Choroid plexus epithelial cell (primary cell): Measurements from ENCODE around the gene MAGEB17.
"Not testable (repeated sequence)": the region's sequence is repeated elsewhere in the genome, so short reads cannot be mapped to it uniquely, and the experiment has no call there.

Experiments
- DNase-seq: peaks from one replicate; pipeline ENCODE4 v3.0.0-alpha.2; 2010; ENCODE audit warnings: low read depth
- H3K4me3 ChIP-seq: 2 replicates; pipeline ENCODE4 v1.5.1; 2011; ENCODE audit warnings: low read depth, mild to moderate bottlenecking, control low read depth, low read length, moderate library complexity
- TF ChIP-seq, protein P1 (sequence below): conservative IDR thresholded peaks from 2 replicates; pipeline ENCODE4 v1.5.1; 2011; ENCODE audit warnings: low read depth, mild to moderate bottlenecking, control low read depth, inconsistent platforms, low read length, moderate library complexity

The MAGEB17 gene

DNA sequence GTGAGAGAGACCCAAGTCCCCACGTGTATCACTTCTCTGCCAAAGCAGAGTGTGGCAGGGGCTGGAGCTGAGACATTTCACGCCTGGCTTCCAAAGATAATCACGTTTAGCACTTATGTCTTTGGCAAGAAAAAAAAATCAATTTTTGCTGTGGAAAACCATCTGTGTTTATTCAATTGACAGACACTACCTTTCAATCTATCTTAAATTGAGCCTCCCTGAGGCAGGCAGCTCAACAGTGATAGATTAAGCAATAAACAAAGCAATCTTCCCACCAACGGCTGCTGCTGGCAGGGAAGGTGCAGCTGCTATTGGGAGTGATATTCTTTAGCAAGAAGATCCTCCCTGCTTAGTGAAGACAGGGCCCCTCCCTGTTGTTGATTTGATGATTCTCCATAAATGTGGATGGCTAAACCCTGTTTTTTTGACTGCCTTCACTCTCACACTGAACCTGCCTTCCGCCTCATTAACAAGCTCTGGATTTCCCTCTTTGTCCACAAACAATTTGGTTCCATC, 11.6 kb upstream of the MAGEB17 start:
- DNase-seq = no peak
- TF ChIP-seq, protein P1, sequence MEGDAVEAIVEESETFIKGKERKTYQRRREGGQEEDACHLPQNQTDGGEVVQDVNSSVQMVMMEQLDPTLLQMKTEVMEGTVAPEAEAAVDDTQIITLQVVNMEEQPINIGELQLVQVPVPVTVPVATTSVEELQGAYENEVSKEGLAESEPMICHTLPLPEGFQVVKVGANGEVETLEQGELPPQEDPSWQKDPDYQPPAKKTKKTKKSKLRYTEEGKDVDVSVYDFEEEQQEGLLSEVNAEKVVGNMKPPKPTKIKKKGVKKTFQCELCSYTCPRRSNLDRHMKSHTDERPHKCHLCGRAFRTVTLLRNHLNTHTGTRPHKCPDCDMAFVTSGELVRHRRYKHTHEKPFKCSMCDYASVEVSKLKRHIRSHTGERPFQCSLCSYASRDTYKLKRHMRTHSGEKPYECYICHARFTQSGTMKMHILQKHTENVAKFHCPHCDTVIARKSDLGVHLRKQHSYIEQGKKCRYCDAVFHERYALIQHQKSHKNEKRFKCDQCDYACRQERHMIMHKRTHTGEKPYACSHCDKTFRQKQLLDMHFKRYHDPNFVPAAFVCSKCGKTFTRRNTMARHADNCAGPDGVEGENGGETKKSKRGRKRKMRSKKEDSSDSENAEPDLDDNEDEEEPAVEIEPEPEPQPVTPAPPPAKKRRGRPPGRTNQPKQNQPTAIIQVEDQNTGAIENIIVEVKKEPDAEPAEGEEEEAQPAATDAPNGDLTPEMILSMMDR = no peak
- no peak overlapping the region for H3K4me3 ChIP-seq

DNA sequence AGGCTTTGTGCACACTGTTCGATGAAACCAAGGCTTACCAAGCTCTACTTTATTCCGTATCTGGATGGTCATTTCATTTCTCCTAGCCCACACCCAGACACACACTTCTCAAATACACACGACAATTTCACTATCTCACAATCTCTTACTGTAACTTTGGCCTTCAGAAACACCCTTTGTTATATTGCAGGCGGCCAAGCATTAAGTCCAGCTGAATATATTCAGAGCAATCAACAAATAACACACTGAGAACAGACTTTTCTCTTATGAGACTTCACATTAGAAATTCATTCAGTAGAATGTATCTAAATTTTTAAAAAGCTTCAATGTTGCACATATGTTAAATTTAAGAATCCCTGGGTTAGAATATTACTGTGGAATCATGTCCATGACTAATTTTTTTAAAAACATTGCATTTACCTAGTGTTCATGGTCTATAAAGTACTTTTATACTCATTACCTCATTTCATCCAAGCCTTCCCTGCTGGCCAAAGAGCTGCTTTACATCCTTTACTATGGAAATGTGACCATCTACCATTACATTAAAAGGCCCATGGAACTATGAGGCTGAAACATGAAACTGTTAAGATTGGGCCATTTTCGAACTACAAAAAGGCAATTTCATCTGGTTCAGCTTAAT, 10.5 kb upstream of the MAGEB17 start:
- no peak overlapping the region for H3K4me3 ChIP-seq
- DNase-seq = no peak
- TF ChIP-seq, protein P1 = no peak

DNA sequence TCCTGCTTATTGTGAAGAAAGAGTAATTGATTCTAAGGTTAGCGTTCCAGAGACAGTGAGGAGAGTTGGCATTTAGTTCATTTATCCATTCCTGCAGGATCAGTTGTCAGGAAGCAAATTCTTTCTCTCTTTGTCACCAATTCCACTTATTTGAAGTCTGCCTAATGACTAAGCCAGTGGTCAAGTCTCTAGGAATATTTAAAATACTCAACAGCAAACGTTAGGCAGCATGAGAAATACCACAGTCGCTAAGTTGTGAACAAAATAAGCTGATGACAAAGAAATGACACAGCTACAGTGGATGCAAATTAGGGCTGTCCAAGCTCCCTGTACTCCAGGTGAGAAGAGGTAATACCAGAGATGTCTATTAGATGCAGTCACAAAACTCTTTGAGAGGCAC, 6.6 kb upstream of the MAGEB17 start:
- peak; percentile 54 for DNase-seq
- H3K4me3 ChIP-seq = no peak overlapping the region
- TF ChIP-seq, protein P1 = no peak

DNA sequence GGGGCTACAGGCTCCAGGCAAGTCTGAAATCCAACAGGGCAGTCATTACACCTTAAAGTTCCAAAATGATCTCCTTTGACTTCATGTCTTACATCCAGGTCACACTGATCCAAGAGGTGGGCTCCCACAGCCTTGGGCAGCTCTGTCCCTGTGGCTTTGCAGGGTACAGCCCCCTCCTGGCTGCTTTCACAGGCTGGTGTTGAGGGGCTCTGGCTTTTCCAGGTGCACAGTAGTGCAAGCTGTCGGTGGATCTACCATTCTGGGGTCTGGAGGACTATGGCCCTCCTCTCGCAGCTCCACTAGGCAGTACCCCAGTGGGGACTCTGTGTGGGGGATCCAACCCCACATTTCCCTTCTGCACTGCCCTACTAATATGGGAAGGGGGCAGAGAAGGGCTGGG, 6.1 kb upstream of the MAGEB17 start:
- not testable (repeated sequence) for DNase-seq, H3K4me3 ChIP-seq

DNA sequence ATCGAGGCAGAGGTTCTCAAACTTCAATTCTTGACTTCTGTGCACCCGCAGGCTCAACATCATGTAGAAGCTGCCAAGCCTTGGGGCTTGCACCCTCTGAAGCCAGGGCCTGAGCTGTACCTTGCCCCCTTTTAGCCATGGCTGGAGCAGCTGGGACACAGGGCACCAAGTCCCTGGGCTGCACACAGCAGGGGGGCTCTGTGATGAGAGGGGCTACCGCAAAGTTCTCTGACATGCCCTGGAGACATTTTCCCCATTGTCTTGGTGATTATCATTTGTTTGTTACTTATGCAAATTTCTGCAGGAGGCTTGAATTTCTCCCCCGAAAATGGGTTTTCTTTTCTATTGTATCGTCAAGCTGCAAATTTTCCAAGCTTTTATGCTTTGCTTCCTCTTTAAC, 4.9 kb upstream of the MAGEB17 start:
- DNase-seq = no peak
- TF ChIP-seq, protein P1 = no peak
- H3K4me3 ChIP-seq = no peak overlapping the region

DNA sequence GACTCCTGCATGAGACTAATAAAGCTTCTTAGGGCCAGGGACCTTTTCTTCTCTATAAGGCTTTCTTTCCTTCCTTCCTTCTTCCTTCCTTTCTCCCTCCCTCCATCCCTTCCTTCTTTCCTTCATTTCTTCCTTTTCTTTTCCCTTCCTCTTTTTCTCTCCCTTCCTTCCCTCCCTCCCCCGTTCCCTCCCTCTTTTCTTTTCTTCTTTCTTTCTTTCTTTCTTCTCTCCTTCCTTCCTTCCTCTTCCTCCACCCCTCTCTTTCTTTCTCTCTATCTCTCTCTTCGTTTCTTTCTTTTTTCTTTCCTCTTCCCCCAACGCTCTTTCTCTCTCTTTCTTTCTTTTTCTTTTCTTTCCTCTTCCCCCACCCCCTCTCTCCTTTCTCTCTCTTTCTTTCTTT, 2.5 kb upstream of the MAGEB17 start:
- H3K4me3 ChIP-seq = no peak overlapping the region
- DNase-seq = no peak
- TF ChIP-seq, protein P1 = no peak

DNA sequence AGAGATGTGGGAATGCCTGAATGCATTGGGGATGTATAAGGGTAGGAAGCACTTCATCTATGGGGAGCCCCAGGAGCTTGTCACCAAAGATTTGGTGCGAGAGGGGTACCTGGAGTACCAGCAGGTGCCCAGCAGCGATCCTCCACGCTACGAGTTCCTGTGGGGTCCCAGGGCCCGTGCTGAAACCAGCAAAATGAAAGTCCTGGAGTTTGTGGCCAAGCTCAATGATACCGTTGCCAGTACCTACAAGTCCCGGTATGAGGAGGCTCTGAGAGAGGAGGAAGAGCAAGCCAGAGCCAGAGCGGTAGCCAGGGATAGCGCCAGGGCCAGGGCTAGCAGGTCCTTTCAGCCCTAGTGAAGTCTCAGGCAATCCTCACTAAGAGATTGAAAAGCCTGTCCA, 3.8 kb downstream of the MAGEB17 start:
- DNase-seq = no peak
- TF ChIP-seq, protein P1 = no peak
- H3K4me3 ChIP-seq = no peak overlapping the region
